ENCODE results near the gene FBXL22.

GRCh38 chr15:63605036-63605435 lies 7.8 kb downstream of the FBXL22 start:
- TF ChIP-seq, protein P1, sequence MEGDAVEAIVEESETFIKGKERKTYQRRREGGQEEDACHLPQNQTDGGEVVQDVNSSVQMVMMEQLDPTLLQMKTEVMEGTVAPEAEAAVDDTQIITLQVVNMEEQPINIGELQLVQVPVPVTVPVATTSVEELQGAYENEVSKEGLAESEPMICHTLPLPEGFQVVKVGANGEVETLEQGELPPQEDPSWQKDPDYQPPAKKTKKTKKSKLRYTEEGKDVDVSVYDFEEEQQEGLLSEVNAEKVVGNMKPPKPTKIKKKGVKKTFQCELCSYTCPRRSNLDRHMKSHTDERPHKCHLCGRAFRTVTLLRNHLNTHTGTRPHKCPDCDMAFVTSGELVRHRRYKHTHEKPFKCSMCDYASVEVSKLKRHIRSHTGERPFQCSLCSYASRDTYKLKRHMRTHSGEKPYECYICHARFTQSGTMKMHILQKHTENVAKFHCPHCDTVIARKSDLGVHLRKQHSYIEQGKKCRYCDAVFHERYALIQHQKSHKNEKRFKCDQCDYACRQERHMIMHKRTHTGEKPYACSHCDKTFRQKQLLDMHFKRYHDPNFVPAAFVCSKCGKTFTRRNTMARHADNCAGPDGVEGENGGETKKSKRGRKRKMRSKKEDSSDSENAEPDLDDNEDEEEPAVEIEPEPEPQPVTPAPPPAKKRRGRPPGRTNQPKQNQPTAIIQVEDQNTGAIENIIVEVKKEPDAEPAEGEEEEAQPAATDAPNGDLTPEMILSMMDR (IDR thresholded peaks at IDR 0.05), result no peak
- TF ChIP-seq ZFX (IDR thresholded peaks at IDR 0.05; ENCODE audit: borderline replicate concordance), result no peak

All from 22Rv1 (cell line).